WERI-Rb-1 (cell line): ENCODE measurements around the gene DMPK.

Experiments
- DNase-seq: peaks from one replicate; pipeline ENCODE4 v3.0.0-alpha.2; 2020
- H3K27ac ChIP-seq: fragments of 250-450 bp; sonication (Bioruptor Pico); 2 replicates; pipeline ENCODE4 v1.5.1; 2020; ENCODE audit warnings: mild to moderate bottlenecking, moderate library complexity
- H3K27me3 ChIP-seq: fragments of 250-450 bp; sonication (Bioruptor Pico); 2 replicates; pipeline ENCODE4 v1.5.1; 2021; ENCODE audit warnings: mild to moderate bottlenecking, low read depth, moderate library complexity; ENCODE audit not compliant: insufficient read depth, severe bottlenecking
- H3K36me3 ChIP-seq: fragments of 250-450 bp; sonication (Bioruptor Pico); 2 replicates; pipeline ENCODE4 v1.5.1; 2020; ENCODE audit warnings: mild to moderate bottlenecking, moderate library complexity
- H3K4me3 ChIP-seq: 2 replicates; pipeline ENCODE4 v1.5.1; 2011; ENCODE audit warnings: low read depth, mild to moderate bottlenecking, control low read depth, low read length
- H3K9me3 ChIP-seq: fragments of 250-450 bp; sonication (Bioruptor Pico); 2 replicates; pipeline ENCODE4 v1.5.1; 2021; ENCODE audit warnings: mild to moderate bottlenecking, moderate library complexity; ENCODE audit not compliant: severe bottlenecking
- CTCF ChIP-seq: IDR thresholded peaks from 2 replicates; pipeline ENCODE4 v1.5.1; 2011; ENCODE audit warnings: low read depth, mild to moderate bottlenecking, control low read depth, inconsistent platforms, low read length

Gene DMPK

GRCh38 chr19:45825917-45826893, 43.9 kb upstream of the DMPK start:
- TF ChIP-seq CTCF = no peak
- no peaks in the 10 kb centered on the region for H3K9me3 ChIP-seq
- DNase-seq = no peak
- no peak overlapping the region for H3K4me3 ChIP-seq
- H3K36me3 ChIP-seq = peaks cover 80% of the 10 kb centered on the region
- H3K27me3 ChIP-seq = no peaks in the 10 kb centered on the region
- no peak overlapping the region for H3K27ac ChIP-seq

DNA sequence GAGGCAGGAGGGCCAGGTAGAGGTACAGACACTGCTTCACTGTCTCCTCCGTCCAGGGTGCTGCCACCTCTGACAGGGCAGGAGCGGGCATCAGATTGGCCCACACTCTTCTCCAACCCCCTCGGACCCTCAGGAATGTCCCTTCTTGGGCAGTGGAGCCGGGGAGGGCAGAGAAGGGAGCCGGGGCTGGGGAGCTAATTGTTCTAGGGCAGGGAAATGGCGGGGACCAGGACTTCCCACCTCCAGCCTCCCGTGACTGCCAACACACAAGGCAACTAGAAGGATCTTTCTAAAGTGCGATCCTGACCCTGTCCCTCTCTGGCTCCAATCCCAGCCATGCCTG, 42.9 kb upstream of the DMPK start:
- no peak for DNase-seq
- peaks cover 83% of the 10 kb centered on the region for H3K36me3 ChIP-seq
- TF ChIP-seq CTCF = no peak
- H3K9me3 ChIP-seq = no peaks in the 10 kb centered on the region
- no peak overlapping the region for H3K4me3 ChIP-seq
- H3K27ac ChIP-seq = no peak overlapping the region
- H3K27me3 ChIP-seq = no peaks in the 10 kb centered on the region

DNA sequence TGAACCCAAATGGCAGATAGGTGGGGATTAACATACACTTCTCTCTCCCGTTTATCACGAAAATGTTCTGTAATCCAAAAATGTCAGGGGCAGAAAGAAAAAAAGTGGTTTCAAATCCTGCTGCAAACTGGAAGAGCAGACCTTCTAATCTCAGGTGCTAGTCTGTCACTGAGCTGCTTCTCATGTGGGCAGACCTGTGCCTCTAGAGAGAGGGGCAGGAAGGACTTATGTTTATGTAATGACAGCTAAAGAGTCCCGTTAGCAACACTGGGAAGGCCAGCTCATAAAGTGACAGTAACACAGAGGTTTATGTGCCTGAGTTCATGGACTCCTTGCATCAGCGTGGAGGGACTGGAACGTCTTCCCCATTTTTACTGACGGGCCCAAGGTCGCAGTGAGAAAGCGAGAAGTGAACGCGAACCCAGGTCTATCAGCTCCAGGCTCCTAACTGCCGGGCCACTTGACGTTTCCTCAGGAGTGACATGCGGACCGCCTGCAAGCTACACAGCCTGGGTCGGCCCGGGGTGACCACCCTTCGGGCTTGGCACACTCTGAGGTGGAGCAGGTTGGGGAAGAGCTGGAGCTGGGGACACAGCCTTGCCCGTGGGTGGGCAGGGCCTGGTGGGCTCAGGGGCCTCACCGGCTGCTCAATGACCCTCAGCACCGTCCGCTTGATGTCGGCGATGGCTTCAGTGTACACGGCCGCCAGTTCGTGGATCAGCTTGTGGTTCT, 42.4 kb upstream of the DMPK start:
- no peaks in the 10 kb centered on the region for H3K9me3 ChIP-seq
- no peak overlapping the region for H3K27ac ChIP-seq
- peaks cover 80% of the 10 kb centered on the region for H3K36me3 ChIP-seq
- DNase-seq = no peak
- H3K4me3 ChIP-seq = no peak overlapping the region
- no peaks in the 10 kb centered on the region for H3K27me3 ChIP-seq
- no peak for TF ChIP-seq CTCF

GRCh38 chr19:45824041-45824471, 41.8 kb upstream of the DMPK start:
- Histone ChIP-seq H3K9me3 (no peaks in the 10 kb centered on the region), H3K4me3 (no peak overlapping the region), H3K27ac (no peak overlapping the region), H3K36me3 (peaks cover 75% of the 10 kb centered on the region), H3K27me3 (no peaks in the 10 kb centered on the region)
- DNase-seq = no peak
- no peak for TF ChIP-seq CTCF

DNA sequence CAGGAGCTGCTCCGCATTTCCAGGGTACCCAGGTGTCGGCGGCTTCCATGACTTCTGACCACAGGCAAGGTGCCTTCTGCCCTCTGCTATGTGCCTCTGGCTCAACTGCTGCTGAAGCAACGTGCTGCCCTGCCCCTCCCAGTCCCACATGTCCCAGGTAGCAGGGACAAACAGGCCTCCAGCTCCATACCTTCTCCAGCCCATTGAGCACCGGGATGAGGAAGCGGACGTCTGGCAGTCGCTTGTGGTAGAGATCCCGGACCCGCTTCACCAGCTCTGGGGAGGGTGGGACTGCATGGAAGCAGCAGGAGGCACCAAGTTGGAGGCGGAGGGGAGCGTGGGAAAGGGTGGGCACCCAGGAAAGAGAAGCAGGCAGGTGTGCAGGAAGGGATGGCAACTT, 40.9 kb upstream of the DMPK start:
- Histone ChIP-seq H3K4me3 (no peak overlapping the region), H3K36me3 (peaks cover 66% of the 10 kb centered on the region), H3K27ac (no peak overlapping the region), H3K9me3 (no peaks in the 10 kb centered on the region), H3K27me3 (no peaks in the 10 kb centered on the region)
- DNase-seq = no peak
- no peak for TF ChIP-seq CTCF
